MM.1S (cell line): ENCODE data around the gene CDT1.

ENCODE experiments used
- DNase-seq: peaks from one replicate; pipeline ENCODE4 v3.0.0-alpha.2; 2015
- H2AFZ ChIP-seq: fragments of 300-600 bp; sonication (generic); 2 replicates; pipeline ENCODE4 v1.6.0; 2016; ENCODE audit warnings: antibody characterized with exemption, low read length
- H3F3A ChIP-seq: fragments of 300-600 bp; sonication (generic); 2 replicates; pipeline ENCODE4 v1.6.1; 2016; ENCODE audit warnings: mild to moderate bottlenecking, antibody characterized with exemption, low read length, moderate library complexity, mixed read lengths; ENCODE audit not compliant: insufficient read depth
- H3K27ac ChIP-seq: fragments of 300-600 bp; sonication (generic); 2 replicates; pipeline ENCODE4 v1.5.1; 2016; ENCODE audit warnings: mild to moderate bottlenecking, low read length
- H3K27me3 ChIP-seq: fragments of 300-600 bp; sonication (generic); replicated peaks from 2 replicates; pipeline ENCODE4 v1.6.0; 2016; ENCODE audit warnings: low read length; ENCODE audit not compliant: insufficient read depth
- H3K36me3 ChIP-seq: fragments of 300-600 bp; sonication (generic); replicated peaks from 2 replicates; pipeline ENCODE4 v1.6.1; 2016; ENCODE audit warnings: mild to moderate bottlenecking, low read length, mixed read lengths; ENCODE audit not compliant: insufficient read depth
- H3K4me1 ChIP-seq: fragments of 300-600 bp; sonication (generic); 2 replicates; pipeline ENCODE4 v1.6.1; 2016; ENCODE audit warnings: low read length, mixed read lengths
- H3K4me2 ChIP-seq: fragments of 300-600 bp; sonication (generic); 2 replicates; pipeline ENCODE4 v1.6.0; 2016; ENCODE audit warnings: low read depth, low read length
- H3K4me3 ChIP-seq: fragments of 300-600 bp; sonication (generic); 2 replicates; pipeline ENCODE4 v1.5.1; 2016; ENCODE audit warnings: low read length, mixed read lengths
- H3K79me2 ChIP-seq: fragments of 300-600 bp; sonication (generic); 2 replicates; pipeline ENCODE4 v1.6.1; 2016; ENCODE audit warnings: mixed run types, low read length, mixed read lengths
- H3K9ac ChIP-seq: fragments of 300-600 bp; sonication (generic); 2 replicates; pipeline ENCODE4 v1.6.1; 2016; ENCODE audit warnings: low read length, mixed read lengths
- H3K9me2 ChIP-seq: fragments of 300-600 bp; sonication (generic); replicated peaks from 2 replicates; pipeline ENCODE4 v1.6.1; 2016; ENCODE audit warnings: mild to moderate bottlenecking, low read length, mixed read lengths; ENCODE audit not compliant: insufficient read depth
- H3K9me3 ChIP-seq: fragments of 300-600 bp; sonication (generic); replicated peaks from 2 replicates; pipeline ENCODE4 v1.6.1; 2016; ENCODE audit warnings: mild to moderate bottlenecking, low read length, mixed read lengths; ENCODE audit not compliant: insufficient read depth
- H4K20me1 ChIP-seq: fragments of 300-600 bp; sonication (generic); 2 replicates; pipeline ENCODE4 v1.6.1; 2016; ENCODE audit warnings: mild to moderate bottlenecking, low read length, moderate library complexity, mixed read lengths; ENCODE audit not compliant: insufficient read depth
- CTCF ChIP-seq: fragments of 300-600 bp; sonication (generic); IDR thresholded peaks from 2 replicates; pipeline ENCODE4 v1.5.1; 2016; ENCODE audit warnings: antibody characterized with exemption, low read length, mixed read lengths
- EZH2 ChIP-seq: fragments of 300-600 bp; sonication (generic); optimal IDR thresholded peaks from 2 replicates; pipeline ENCODE3; 2017; ENCODE audit warnings: low read depth, mild to moderate bottlenecking, antibody characterized with exemption, low read length, mixed read lengths
- EZH2phosphoT487 ChIP-seq: fragments of 300-600 bp; sonication (generic); IDR thresholded peaks from 2 replicates; pipeline ENCODE4 v1.6.1; 2018; ENCODE audit warnings: antibody characterized with exemption, low read length

Gene CDT1

GRCh38 chr16:88778271-88778525, 25.4 kb upstream of the CDT1 start:
- no peak overlapping the region for H3K4me2 ChIP-seq
- peaks cover 12% of the 10 kb centered on the region for H3F3A ChIP-seq
- peaks cover 100% of the 10 kb centered on the region for H3K79me2 ChIP-seq
- no peak overlapping the region for H3K27ac ChIP-seq
- DNase-seq = no peak
- no peak overlapping the region for H2AFZ ChIP-seq
- no peak overlapping the region for H3K9ac ChIP-seq
- peaks cover 4% of the 10 kb centered on the region; the same call in 1 of the 2 replicates for H4K20me1 ChIP-seq
- TF ChIP-seq EZH2 = no peak
- TF ChIP-seq EZH2phosphoT487 = no peak
- no peak for TF ChIP-seq CTCF
- H3K4me1 ChIP-seq = peaks cover 16% of the 10 kb centered on the region; the same call in 1 of the 2 replicates
- H3K27me3 ChIP-seq = no peaks in the 10 kb centered on the region
- no peaks in the 10 kb centered on the region for H3K36me3 ChIP-seq
- H3K9me3 ChIP-seq = no peaks in the 10 kb centered on the region
- H3K9me2 ChIP-seq = no peaks in the 10 kb centered on the region
- H3K4me3 ChIP-seq = no peak overlapping the region

- no peak for TF ChIP-seq EZH2
- no peak for TF ChIP-seq CTCF
- no peak for TF ChIP-seq EZH2phosphoT487
- Histone ChIP-seq H3K36me3 (no peaks in the 10 kb centered on the region), H3K9me3 (no peaks in the 10 kb centered on the region), H3K4me3 (no peak overlapping the region), H4K20me1 (peaks cover 4% of the 10 kb centered on the region; the same call in 1 of the 2 replicates), H3K4me2 (no peak overlapping the region), H3K27ac (no peak overlapping the region), H3K4me1 (peaks cover 16% of the 10 kb centered on the region; the same call in 1 of the 2 replicates), H2AFZ (no peak overlapping the region), H3K9ac (no peak overlapping the region), H3K79me2 (peaks cover 100% of the 10 kb centered on the region), H3K9me2 (no peaks in the 10 kb centered on the region), H3F3A (peaks cover 16% of the 10 kb centered on the region), H3K27me3 (no peaks in the 10 kb centered on the region)
- DNase-seq = no peak
These were observed 25.0 kb upstream of the CDT1 start for GRCh38 chr16:88778541-88779065.

GRCh38 chr16:88779406-88780141, 24.0 kb upstream of the CDT1 start:
- H3K4me2 ChIP-seq = no peak overlapping the region
- no peak overlapping the region for H3K9ac ChIP-seq
- no peaks in the 10 kb centered on the region for H3K9me3 ChIP-seq
- H3K27me3 ChIP-seq = no peaks in the 10 kb centered on the region
- H3K9me2 ChIP-seq = no peaks in the 10 kb centered on the region
- no peak for TF ChIP-seq EZH2phosphoT487
- no peak for TF ChIP-seq CTCF
- TF ChIP-seq EZH2 = no peak
- DNase-seq = no peak
- H3K4me1 ChIP-seq = peaks cover 16% of the 10 kb centered on the region; the same call in 1 of the 2 replicates
- no peak overlapping the region for H3K27ac ChIP-seq
- H2AFZ ChIP-seq = no peak overlapping the region
- no peaks in the 10 kb centered on the region; the same call in 1 of the 2 replicates for H4K20me1 ChIP-seq
- H3K79me2 ChIP-seq = peaks cover 100% of the 10 kb centered on the region
- H3F3A ChIP-seq = peaks cover 21% of the 10 kb centered on the region
- H3K36me3 ChIP-seq = no peaks in the 10 kb centered on the region
- H3K4me3 ChIP-seq = no peak overlapping the region
